Measurements from ENCODE around the gene OR2M2. TPM values are rescaled to one million over a fixed set of nuclear protein-coding genes. Genes with fewer than 3 reads are reported as not detected.

Gene OR2M2
- total RNA-seq (2022): not detected in 2 replicates
- Bru-seq, nascent RNA: not detected
- not detected for BruChase-seq, experiment 1, labeled RNA remaining after a 6-hour chase
- not detected for BruChase-seq, experiment 2, labeled RNA remaining after a 2-hour chase
- long read RNA-seq: 0 reads

DNA sequence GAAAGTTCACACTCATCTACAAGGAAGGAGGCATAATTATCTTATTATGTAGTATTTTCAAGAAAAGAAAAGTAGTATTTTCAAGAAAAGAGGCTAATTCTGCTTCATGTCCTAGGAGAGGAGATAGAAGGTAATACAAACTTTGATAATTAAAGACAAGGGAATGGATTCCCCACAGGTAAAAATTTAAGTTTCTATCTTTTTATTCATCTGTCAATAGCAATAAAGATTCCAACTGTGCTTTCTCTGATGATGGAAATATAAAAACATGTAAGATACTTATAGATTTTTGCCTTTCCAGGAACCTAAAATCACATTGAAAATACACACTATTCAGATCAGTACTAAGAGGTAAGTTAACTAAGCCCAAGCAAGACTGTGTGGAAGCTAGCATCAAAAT is at the start of gene OR2M2:
OR2M2 (plus strand) TSS at position 301 of the 400 bp plus-strand sequence. CDS start 5,165 bp downstream, outside the sequence.
- BruUV-seq (replicated peaks): no TSS peak
- Mint-ChIP-seq H3K36me3 (ENCODE audit: insufficient read depth, unreplicated experiment) (no peaks in the 10 kb centered on the region), H3K4me1 (ENCODE audit: low read depth, unreplicated experiment) (no peaks in the 10 kb centered on the region), H3K27me3 (ENCODE audit: unreplicated experiment) (no peaks in the 10 kb centered on the region), H3K27ac (ENCODE audit: unreplicated experiment) (no peak within 1 kb of the TSS), H3K9me3 (ENCODE audit: low read depth, unreplicated experiment) (peaks cover 16% of the 10 kb centered on the region), H3K4me3 (ENCODE audit: low read depth, unreplicated experiment) (no peak within 1 kb of the TSS)
- intact Hi-C loops (cut with micrococcal nuclease; ENCODE audit: unreplicated experiment): no loop called here
- no peak for TF ChIP-seq CTCF (IDR thresholded peaks at IDR 0.05; ENCODE audit: unreplicated experiment)
- CTCF ChIA-PET: no interaction called here
- no peak for DNase-seq

DNA sequence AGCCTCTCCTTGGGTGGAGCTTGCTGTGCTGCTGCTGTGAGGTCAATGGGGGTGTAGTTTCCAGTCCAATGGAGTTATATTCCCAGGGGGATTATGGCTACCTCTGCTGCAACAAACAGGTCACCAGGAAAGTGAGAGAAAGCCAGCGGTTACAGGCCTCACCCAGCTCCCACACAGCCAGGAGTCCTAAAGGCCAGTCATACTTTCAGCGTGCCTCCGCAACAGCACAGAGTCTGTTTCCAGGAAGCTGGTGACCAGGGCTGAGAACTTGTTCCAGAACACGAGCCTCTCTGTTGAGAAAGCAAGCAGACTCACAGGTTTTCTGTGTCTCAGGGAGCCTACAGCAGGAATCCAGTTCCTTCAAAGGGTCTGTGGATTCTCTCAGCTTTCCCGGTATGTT is 47.0 kb upstream of the OR2M2 start:
- no peaks in the 10 kb centered on the region for H3K27me3 Mint-ChIP-seq (ENCODE audit: unreplicated experiment)
- CTCF ChIA-PET: no interaction called here
- no peaks in the 10 kb centered on the region for H3K4me1 Mint-ChIP-seq (ENCODE audit: low read depth, unreplicated experiment)
- intact Hi-C loops (cut with micrococcal nuclease; ENCODE audit: unreplicated experiment): no loop called here
- H3K4me3 Mint-ChIP-seq (ENCODE audit: low read depth, unreplicated experiment): no peak overlapping the region
- H3K36me3 Mint-ChIP-seq (ENCODE audit: insufficient read depth, unreplicated experiment): no peaks in the 10 kb centered on the region
- no peak for DNase-seq
- TF ChIP-seq CTCF (IDR thresholded peaks at IDR 0.05; ENCODE audit: unreplicated experiment): no peak
- BruUV-seq (replicated peaks): no TSS peak
- no peak overlapping the region for H3K27ac Mint-ChIP-seq (ENCODE audit: unreplicated experiment)
- H3K9me3 Mint-ChIP-seq (ENCODE audit: low read depth, unreplicated experiment): peaks cover 33% of the 10 kb centered on the region

DNA sequence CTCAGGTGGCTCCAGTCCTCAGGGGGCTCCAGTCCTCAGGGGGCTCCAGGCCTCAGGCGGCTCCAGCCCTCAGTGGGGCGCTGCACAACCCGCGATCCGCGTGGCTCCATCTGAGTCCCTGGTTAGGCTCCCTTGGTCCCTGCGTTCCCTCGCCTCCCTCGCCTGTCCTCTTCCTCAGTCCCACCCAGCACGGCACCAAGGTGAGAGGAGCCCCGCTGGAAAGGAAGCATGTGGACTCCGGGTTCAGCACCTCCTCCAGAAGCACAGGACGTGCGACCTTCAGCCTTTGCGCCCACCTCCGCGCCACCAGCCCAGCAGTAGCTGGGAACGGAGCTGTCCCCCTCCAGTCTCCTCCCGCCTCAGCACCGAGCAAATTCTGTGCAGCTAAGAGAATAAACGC is 37.8 kb upstream of the OR2M2 start:
- H3K36me3 Mint-ChIP-seq (ENCODE audit: insufficient read depth, unreplicated experiment): no peaks in the 10 kb centered on the region
- no TSS peak for BruUV-seq (replicated peaks)
- H3K9me3 Mint-ChIP-seq (ENCODE audit: low read depth, unreplicated experiment): peaks cover 24% of the 10 kb centered on the region
- DNase-seq: no peak
- H3K27ac Mint-ChIP-seq (ENCODE audit: unreplicated experiment): no peak overlapping the region
- CTCF ChIA-PET: no interaction called here
- TF ChIP-seq CTCF (IDR thresholded peaks at IDR 0.05; ENCODE audit: unreplicated experiment): no peak
- no peaks in the 10 kb centered on the region for H3K4me1 Mint-ChIP-seq (ENCODE audit: low read depth, unreplicated experiment)
- no peak overlapping the region for H3K4me3 Mint-ChIP-seq (ENCODE audit: low read depth, unreplicated experiment)
- intact Hi-C loops (cut with micrococcal nuclease; ENCODE audit: unreplicated experiment): no loop called here
- no peaks in the 10 kb centered on the region for H3K27me3 Mint-ChIP-seq (ENCODE audit: unreplicated experiment)

DNA sequence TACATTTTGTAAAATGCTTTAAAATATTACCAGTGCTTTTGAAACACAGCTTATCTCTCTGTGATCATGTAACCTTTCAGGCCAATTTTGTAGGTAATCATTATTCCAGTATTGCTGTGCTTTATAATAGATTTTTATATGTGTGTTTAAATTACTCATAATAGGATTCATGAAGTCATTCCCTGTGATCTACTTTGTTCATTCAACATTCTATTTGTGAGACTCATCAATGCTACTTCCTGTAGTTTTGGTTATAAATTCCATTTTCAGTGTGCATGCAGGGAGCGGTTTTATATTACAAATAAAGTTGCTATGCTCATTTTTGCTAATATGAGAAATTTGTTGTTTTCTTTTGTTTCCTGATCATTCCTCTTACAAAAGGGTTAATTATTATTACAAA is 33.8 kb upstream of the OR2M2 start:
- no peak overlapping the region for H3K4me3 Mint-ChIP-seq (ENCODE audit: low read depth, unreplicated experiment)
- H3K4me1 Mint-ChIP-seq (ENCODE audit: low read depth, unreplicated experiment): no peaks in the 10 kb centered on the region
- no peak overlapping the region for H3K27ac Mint-ChIP-seq (ENCODE audit: unreplicated experiment)
- DNase-seq: no peak
- H3K27me3 Mint-ChIP-seq (ENCODE audit: unreplicated experiment): no peaks in the 10 kb centered on the region
- intact Hi-C loops (cut with micrococcal nuclease; ENCODE audit: unreplicated experiment): no loop called here
- TF ChIP-seq CTCF (IDR thresholded peaks at IDR 0.05; ENCODE audit: unreplicated experiment): no peak
- H3K36me3 Mint-ChIP-seq (ENCODE audit: insufficient read depth, unreplicated experiment): no peaks in the 10 kb centered on the region
- CTCF ChIA-PET: no interaction called here
- no TSS peak for BruUV-seq (replicated peaks)
- peaks cover 24% of the 10 kb centered on the region for H3K9me3 Mint-ChIP-seq (ENCODE audit: low read depth, unreplicated experiment)
